Measurements from ENCODE around the gene ATG2A. TPM values are rescaled to one million over a fixed set of nuclear protein-coding genes. Genes with fewer than 3 reads are reported as not detected.

The ATG2A gene
- total and polyA plus RNA-seq, 8 donors, result 14.2 to 23.5 (median 19.5) TPM

- DNase-seq (peak in 1 of 4 donors; percentile 75), ATAC-seq (no peak)
- intact Hi-C loops (cut with DNase I), result no loop called here
- peaks cover 0 to 48% of the 10 kb centered on the region in 2 donors for H3K36me3 ChIP-seq
- no peak overlapping the region for H3K4me3 ChIP-seq
- H3K4me1 ChIP-seq, result peaks cover 43 to 100% of the 10 kb centered on the region in 2 donors
- H3K27ac ChIP-seq, result peak overlapping the region in 1 of 2 donors; percentile 92
- no peaks in the 10 kb centered on the region for H3K27me3 ChIP-seq
- TF ChIP-seq, protein P1, sequence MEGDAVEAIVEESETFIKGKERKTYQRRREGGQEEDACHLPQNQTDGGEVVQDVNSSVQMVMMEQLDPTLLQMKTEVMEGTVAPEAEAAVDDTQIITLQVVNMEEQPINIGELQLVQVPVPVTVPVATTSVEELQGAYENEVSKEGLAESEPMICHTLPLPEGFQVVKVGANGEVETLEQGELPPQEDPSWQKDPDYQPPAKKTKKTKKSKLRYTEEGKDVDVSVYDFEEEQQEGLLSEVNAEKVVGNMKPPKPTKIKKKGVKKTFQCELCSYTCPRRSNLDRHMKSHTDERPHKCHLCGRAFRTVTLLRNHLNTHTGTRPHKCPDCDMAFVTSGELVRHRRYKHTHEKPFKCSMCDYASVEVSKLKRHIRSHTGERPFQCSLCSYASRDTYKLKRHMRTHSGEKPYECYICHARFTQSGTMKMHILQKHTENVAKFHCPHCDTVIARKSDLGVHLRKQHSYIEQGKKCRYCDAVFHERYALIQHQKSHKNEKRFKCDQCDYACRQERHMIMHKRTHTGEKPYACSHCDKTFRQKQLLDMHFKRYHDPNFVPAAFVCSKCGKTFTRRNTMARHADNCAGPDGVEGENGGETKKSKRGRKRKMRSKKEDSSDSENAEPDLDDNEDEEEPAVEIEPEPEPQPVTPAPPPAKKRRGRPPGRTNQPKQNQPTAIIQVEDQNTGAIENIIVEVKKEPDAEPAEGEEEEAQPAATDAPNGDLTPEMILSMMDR (IDR thresholded peaks at IDR 0.05), result no peak
- no peaks in the 10 kb centered on the region for H3K9me3 ChIP-seq
Observed at GRCh38 chr11:64851831-64852351, 65.1 kb downstream of the ATG2A start.

DNA sequence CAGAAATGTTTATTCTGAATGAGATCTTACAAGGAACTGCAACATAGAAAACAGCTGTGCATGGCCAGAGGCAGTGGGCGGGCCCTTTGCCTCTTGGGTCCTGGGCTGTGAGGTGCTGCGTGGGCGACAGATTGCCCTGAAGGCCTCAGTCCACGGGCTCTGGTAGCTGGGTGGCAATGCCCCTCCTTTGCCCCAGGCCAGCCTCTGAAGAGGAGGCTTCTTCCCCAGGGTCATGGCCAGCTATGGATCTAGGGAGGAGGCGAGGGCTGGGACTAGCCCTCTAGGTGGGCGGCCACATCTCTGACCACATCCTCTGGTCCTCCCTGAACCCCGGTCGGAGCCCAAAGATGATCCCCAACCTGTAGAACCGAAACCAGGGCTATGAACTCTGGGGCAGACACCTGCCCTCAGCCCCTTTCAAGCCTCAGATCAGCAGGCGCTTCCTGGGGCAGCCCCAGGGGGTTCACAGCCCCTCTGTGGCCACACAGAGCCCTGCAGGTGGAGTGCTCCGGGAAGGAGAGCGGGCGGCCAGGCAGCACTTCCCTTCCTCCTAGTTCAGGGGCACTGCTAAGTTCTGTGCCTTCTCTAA lies 65.9 kb downstream of the ATG2A start:
- DNase-seq (peak in 1 of 4 donors; percentile 83), ATAC-seq (no peak)
- H3K4me1 ChIP-seq, result peaks cover 35 to 99% of the 10 kb centered on the region in 2 donors
- H3K36me3 ChIP-seq, result peaks cover 0 to 42% of the 10 kb centered on the region in 2 donors
- H3K9me3 ChIP-seq, result no peaks in the 10 kb centered on the region
- peak overlapping the region in 1 of 2 donors; percentile 92 for H3K27ac ChIP-seq
- TF ChIP-seq, protein P1 (IDR thresholded peaks at IDR 0.05), result no peak
- intact Hi-C loops (cut with DNase I), result no loop called here
- H3K27me3 ChIP-seq, result no peaks in the 10 kb centered on the region
- H3K4me3 ChIP-seq, result no peak overlapping the region

DNA sequence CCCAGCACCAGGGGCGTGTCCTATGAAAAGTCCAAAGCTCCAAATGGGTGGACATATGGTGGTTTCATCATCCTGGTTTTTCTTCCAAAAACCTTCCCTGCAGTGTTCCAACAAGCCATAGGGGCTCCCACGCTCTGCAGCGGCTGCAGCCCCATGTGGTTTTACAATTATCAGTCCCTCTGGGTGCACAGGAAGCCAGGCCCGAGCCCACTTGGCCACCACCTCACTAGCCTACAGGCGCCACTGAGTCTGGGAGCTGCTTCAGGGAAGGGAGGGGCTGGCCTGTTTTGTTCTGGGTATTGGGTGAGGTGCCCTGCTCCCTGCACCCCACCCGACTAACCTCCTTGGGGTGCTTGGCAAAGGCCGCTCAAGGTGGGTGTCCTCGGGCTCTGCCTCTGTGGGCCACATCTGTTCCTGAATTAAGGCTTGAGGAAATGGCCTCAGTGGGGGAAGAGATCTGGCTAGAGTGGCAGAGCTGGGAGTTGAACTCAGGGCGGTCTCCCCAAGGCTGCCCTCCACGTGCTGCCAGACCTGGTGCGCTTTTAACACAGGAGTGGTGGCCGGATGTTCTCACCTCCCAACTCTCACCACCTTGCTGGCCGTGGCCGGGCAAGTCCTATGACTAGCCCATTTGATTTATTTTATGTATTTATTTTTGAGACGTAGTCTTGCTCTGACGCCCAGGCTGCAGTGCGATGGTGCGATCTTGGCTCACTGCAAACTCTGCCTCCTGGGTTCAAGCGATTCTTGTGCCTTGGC lies 67.2 kb downstream of the ATG2A start:
- ATAC-seq (no peak), DNase-seq (peak in 2 of 4 donors; percentile 65 to 69)
- Histone ChIP-seq H3K27me3 (no peaks in the 10 kb centered on the region), H3K4me3 (no peak overlapping the region), H3K27ac (peak overlapping the region; percentile 11 to 92), H3K9me3 (no peaks in the 10 kb centered on the region), H3K4me1 (peaks cover 23 to 91% of the 10 kb centered on the region in 2 donors), H3K36me3 (peaks cover 0 to 35% of the 10 kb centered on the region in 2 donors)
- intact Hi-C loops (cut with DNase I), result loop anchor here (5.0 to 10.0 kb wide), 3 partner anchors 43 to 175 kb away; partner anchors contain the start of gene SNX15 (in 1 of the 2)
- TF ChIP-seq, protein P1 (IDR thresholded peaks at IDR 0.05), result no peak

- Histone ChIP-seq H3K4me1 (peaks cover 16 to 91% of the 10 kb centered on the region in 2 donors), H3K4me3 (no peak overlapping the region), H3K27ac (peak overlapping the region in 1 of 2 donors; percentile 92), H3K9me3 (no peaks in the 10 kb centered on the region), H3K36me3 (peaks cover 0 to 27% of the 10 kb centered on the region in 2 donors), H3K27me3 (no peaks in the 10 kb centered on the region)
- ATAC-seq, result peak; percentile 4
- TF ChIP-seq, protein P1 (IDR thresholded peaks at IDR 0.05), result no peak
- intact Hi-C loops (cut with DNase I), result loop anchor here (5.0 to 10.0 kb wide), 3 partner anchors 43 to 176 kb away; partner anchors contain the start of gene SNX15 (in 1 of the 2)
- DNase-seq, result peak in 1 of 4 donors; percentile 69
Observed at GRCh38 chr11:64848826-64849597, 68.0 kb downstream of the ATG2A start.

All from left lung (tissue), 10 donors.